ENCODE results near the gene NBPF9.
"Not testable (repeated sequence)": the region's sequence is repeated elsewhere in the genome, so short reads cannot be mapped to it uniquely, and the experiment has no call there.

DNA sequence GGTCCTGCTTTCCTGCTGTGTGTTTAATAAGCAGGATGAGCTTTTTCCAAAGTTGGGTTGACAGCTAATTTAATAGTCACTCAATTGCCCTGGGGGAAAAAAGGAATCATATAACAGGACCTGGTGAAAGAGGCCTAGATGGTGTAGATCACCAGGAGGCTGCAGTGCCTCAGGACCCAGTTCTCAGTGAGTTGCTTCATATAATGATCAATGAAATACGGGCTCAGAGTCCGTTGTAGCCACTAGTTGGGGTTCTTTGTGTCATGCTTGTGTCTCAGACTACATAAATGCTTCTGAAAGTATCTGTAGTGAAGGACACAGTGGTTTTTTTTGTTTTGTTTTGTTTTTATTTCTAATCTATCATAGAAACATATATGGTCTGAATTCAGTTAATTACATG is 94.6 kb downstream of the NBPF9 start:
- TF ChIP-seq, protein P1, sequence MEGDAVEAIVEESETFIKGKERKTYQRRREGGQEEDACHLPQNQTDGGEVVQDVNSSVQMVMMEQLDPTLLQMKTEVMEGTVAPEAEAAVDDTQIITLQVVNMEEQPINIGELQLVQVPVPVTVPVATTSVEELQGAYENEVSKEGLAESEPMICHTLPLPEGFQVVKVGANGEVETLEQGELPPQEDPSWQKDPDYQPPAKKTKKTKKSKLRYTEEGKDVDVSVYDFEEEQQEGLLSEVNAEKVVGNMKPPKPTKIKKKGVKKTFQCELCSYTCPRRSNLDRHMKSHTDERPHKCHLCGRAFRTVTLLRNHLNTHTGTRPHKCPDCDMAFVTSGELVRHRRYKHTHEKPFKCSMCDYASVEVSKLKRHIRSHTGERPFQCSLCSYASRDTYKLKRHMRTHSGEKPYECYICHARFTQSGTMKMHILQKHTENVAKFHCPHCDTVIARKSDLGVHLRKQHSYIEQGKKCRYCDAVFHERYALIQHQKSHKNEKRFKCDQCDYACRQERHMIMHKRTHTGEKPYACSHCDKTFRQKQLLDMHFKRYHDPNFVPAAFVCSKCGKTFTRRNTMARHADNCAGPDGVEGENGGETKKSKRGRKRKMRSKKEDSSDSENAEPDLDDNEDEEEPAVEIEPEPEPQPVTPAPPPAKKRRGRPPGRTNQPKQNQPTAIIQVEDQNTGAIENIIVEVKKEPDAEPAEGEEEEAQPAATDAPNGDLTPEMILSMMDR (IDR thresholded peaks at IDR 0.05) = not testable (repeated sequence)
- not testable (repeated sequence) for TF ChIP-seq POLR2A (IDR thresholded peaks at IDR 0.05; ENCODE audit: low read depth); POLR2AphosphoS5 (IDR thresholded peaks at IDR 0.05)

Measured in esophagus muscularis mucosa (tissue), 3 donors.